Ectodermal cell (in vitro differentiated cells): ENCODE results near the gene SLC28A1.
"Not testable (repeated sequence)": the region's sequence is repeated elsewhere in the genome, so short reads cannot be mapped to it uniquely, and the experiment has no call there.

Experiments
- H3K27ac ChIP-seq: 2 replicates; pipeline ENCODE4 v1.7.0; 2013; ENCODE audit warnings: mild to moderate bottlenecking, low read depth, low read length; ENCODE audit not compliant: insufficient read depth, poor library complexity, severe bottlenecking
- H3K27me3 ChIP-seq: 2 replicates; pipeline ENCODE4 v1.7.0; 2013; ENCODE audit warnings: mild to moderate bottlenecking, low read length; ENCODE audit not compliant: insufficient read depth, control insufficient read depth, poor library complexity, severe bottlenecking
- H3K36me3 ChIP-seq: one replicate; pipeline ENCODE4 v1.7.0; 2013; ENCODE audit warnings: low read length; ENCODE audit not compliant: control insufficient read depth, insufficient read depth
- H3K4me1 ChIP-seq: one replicate; pipeline ENCODE4 v1.7.0; 2013; ENCODE audit warnings: low read length; ENCODE audit not compliant: control insufficient read depth, insufficient read depth
- H3K4me3 ChIP-seq: 2 replicates; pipeline ENCODE4 v1.7.0; 2013; ENCODE audit warnings: low read depth, low read length, control low read depth; ENCODE audit not compliant: insufficient read depth
- H3K9me3 ChIP-seq: 2 replicates; pipeline ENCODE4 v1.7.0; 2013; ENCODE audit warnings: mild to moderate bottlenecking, low read length, moderate library complexity; ENCODE audit not compliant: control insufficient read depth
- WGBS, 2 experiments: methylation state at CpG; one replicate each; pipeline ENCODE4 v1.1.7; 2013; ENCODE audit warnings: missing lambda C conversion rate in 2 of 2; 5-methylcytosine and 5-hydroxymethylcytosine counted together

Gene SLC28A1

GRCh38 chr15:84874981-84875699 lies 9.3 kb upstream of the SLC28A1 start:
- Histone ChIP-seq H3K27ac (peak overlapping the region; percentile 69), H3K27me3 (no peaks in the 10 kb centered on the region), H3K36me3 (no peaks in the 10 kb centered on the region), H3K4me3 (no peak overlapping the region), H3K9me3 (no peaks in the 10 kb centered on the region), H3K4me1 (no peaks in the 10 kb centered on the region)
- 82 to 86% methylated on average over 5 of the region's 5 CpGs for WGBS, 2 experiments

- no peaks in the 10 kb centered on the region for H3K27me3 ChIP-seq
- no peaks in the 10 kb centered on the region for H3K4me1 ChIP-seq
- no peak overlapping the region for H3K27ac ChIP-seq
- H3K4me3 ChIP-seq: no peak overlapping the region
- no peaks in the 10 kb centered on the region for H3K9me3 ChIP-seq
- no peaks in the 10 kb centered on the region for H3K36me3 ChIP-seq
These were observed 8.2 kb upstream of the SLC28A1 start for GRCh38 chr15:84876269-84876668.

- not testable (repeated sequence) for H3K27me3 ChIP-seq, H3K36me3 ChIP-seq, H3K4me1 ChIP-seq, H3K9me3 ChIP-seq, H3K4me3 ChIP-seq, H3K27ac ChIP-seq
- WGBS, 2 experiments: 92 to 94% methylated on average over 3 of the region's 3 CpGs
These were observed 6.8 kb upstream of the SLC28A1 start for GRCh38 chr15:84877701-84878100.

- 63 to 67% methylated on average over 4 of the region's 4 CpGs for WGBS, 2 experiments
- H3K4me3 ChIP-seq: no peak overlapping the region
- no peaks in the 10 kb centered on the region for H3K36me3 ChIP-seq
- H3K27me3 ChIP-seq: no peaks in the 10 kb centered on the region
- H3K27ac ChIP-seq: no peak overlapping the region
- H3K9me3 ChIP-seq: no peaks in the 10 kb centered on the region
- H3K4me1 ChIP-seq: no peaks in the 10 kb centered on the region
These were observed 6.0 kb upstream of the SLC28A1 start for GRCh38 chr15:84878504-84878903.

GRCh38 chr15:84879088-84879780 lies 5.2 kb upstream of the SLC28A1 start:
- 92 to 93% methylated on average over 11 of the region's 11 CpGs for WGBS, 2 experiments
- Histone ChIP-seq H3K27me3 (no peaks in the 10 kb centered on the region), H3K4me3 (no peak overlapping the region), H3K36me3 (no peaks in the 10 kb centered on the region), H3K9me3 (no peaks in the 10 kb centered on the region), H3K4me1 (no peaks in the 10 kb centered on the region), H3K27ac (no peak overlapping the region)

- Histone ChIP-seq H3K4me1 (no peaks in the 10 kb centered on the region), H3K36me3 (no peaks in the 10 kb centered on the region)
- 67 to 82% methylated on average over 3 of the region's 3 CpGs for WGBS, 2 experiments
These were observed 4.5 kb upstream of the SLC28A1 start for GRCh38 chr15:84880007-84880406.

GRCh38 chr15:84880822-84881519 lies 3.5 kb upstream of the SLC28A1 start:
- Histone ChIP-seq H3K36me3 (no peaks in the 10 kb centered on the region), H3K27ac (no peak overlapping the region), H3K9me3 (no peaks in the 10 kb centered on the region), H3K27me3 (no peaks in the 10 kb centered on the region), H3K4me1 (no peaks in the 10 kb centered on the region), H3K4me3 (no peak overlapping the region)
- 93 to 96% methylated on average over 8 of the region's 8 CpGs for WGBS, 2 experiments

More at GRCh38 chr15:84880007-84880406, 4.5 kb upstream of the SLC28A1 start:
- Histone ChIP-seq H3K27ac (no peak overlapping the region), H3K4me3 (no peak overlapping the region), H3K9me3 (no peaks in the 10 kb centered on the region), H3K27me3 (no peaks in the 10 kb centered on the region)

- H3K36me3 ChIP-seq: no peaks in the 10 kb centered on the region
- no peaks in the 10 kb centered on the region for H3K4me1 ChIP-seq
- no peak overlapping the region for H3K27ac ChIP-seq
- H3K4me3 ChIP-seq: no peak overlapping the region
- WGBS, 2 experiments: 90 to 96% methylated on average over 7 of the region's 7 CpGs
- no peaks in the 10 kb centered on the region for H3K27me3 ChIP-seq
- no peaks in the 10 kb centered on the region for H3K9me3 ChIP-seq
These were observed 3.0 kb upstream of the SLC28A1 start for GRCh38 chr15:84881520-84881830.

- 91 to 94% methylated on average over 6 of the region's 6 CpGs for WGBS, 2 experiments
- H3K27me3 ChIP-seq: no peaks in the 10 kb centered on the region
- no peak overlapping the region for H3K27ac ChIP-seq
- H3K4me3 ChIP-seq: no peak overlapping the region
- H3K36me3 ChIP-seq: no peaks in the 10 kb centered on the region
- no peaks in the 10 kb centered on the region for H3K9me3 ChIP-seq
- no peaks in the 10 kb centered on the region for H3K4me1 ChIP-seq
These were observed 996 bp upstream of the SLC28A1 start for GRCh38 chr15:84883466-84883865.

GRCh38 chr15:84885801-84886200 lies 1.3 kb downstream of the SLC28A1 start:
- Histone ChIP-seq H3K27me3 (no peaks in the 10 kb centered on the region), H3K36me3 (no peaks in the 10 kb centered on the region), H3K27ac (no peak overlapping the region), H3K4me3 (no peak overlapping the region), H3K9me3 (no peaks in the 10 kb centered on the region), H3K4me1 (no peaks in the 10 kb centered on the region)
- 92 to 95% methylated on average over 6 to 7 of the region's 7 CpGs for WGBS, 2 experiments
